Measurements from ENCODE around the gene ENOSF1. TPM values are rescaled to one million over a fixed set of nuclear protein-coding genes. Genes with fewer than 3 reads are reported as not detected.
"Not testable (repeated sequence)": the region's sequence is repeated elsewhere in the genome, so short reads cannot be mapped to it uniquely, and the experiment has no call there.

Gene ENOSF1, protein sequence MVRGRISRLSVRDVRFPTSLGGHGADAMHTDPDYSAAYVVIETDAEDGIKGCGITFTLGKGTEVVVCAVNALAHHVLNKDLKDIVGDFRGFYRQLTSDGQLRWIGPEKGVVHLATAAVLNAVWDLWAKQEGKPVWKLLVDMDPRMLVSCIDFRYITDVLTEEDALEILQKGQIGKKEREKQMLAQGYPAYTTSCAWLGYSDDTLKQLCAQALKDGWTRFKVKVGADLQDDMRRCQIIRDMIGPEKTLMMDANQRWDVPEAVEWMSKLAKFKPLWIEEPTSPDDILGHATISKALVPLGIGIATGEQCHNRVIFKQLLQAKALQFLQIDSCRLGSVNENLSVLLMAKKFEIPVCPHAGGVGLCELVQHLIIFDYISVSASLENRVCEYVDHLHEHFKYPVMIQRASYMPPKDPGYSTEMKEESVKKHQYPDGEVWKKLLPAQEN
- polyA plus RNA-seq (2013, experiment 1 of 2), result 20.5 TPM
- polyA plus RNA-seq (2013, experiment 2 of 2), result 19.1 TPM

DNA sequence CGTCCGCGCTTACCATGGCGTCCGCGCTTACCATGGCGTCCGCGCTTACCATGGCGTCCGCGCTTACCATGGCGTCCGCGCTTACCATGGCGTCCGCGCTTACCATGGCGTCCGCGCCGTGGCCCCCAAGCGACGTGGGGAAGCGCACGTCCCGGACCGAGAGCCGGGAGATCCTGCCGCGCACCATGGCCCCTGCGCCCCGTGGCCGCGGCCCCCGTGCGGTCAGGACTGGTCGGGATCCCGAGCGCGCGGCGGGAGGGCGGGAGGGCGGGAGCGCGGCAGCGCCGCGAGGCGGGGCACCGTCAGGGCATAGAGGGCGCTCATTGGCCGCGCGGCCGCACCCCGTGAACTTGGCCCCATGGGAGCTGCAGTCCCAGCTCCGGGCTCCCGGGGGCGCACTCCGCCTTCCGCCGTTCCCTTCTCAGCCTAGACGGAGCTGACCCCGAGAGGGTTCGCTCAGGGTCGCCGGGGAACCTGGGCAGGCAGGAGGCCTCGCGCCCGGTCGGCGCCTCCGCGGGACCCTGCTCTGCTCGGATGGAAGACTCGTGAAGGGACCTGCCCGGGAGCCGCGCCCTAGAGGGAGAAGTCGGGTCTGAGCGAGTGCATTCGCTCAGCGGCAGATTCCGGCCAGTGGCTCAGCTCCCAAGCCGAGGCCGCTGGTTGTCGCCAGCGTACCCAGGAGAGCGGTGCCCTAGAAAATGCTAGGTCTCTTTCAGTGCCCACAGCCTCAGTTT, at the start of gene ENOSF1:
Gene ENOSF1 (minus strand): TSS at position 230 of the 734 bp plus-strand sequence. CDS start 43 bp downstream, at position 187.
- Histone ChIP-seq H3K27ac (ENCODE audit: low read depth, low read length, severe bottlenecking) (peak within 1 kb of the TSS; percentile 43), H3K4me1 (ENCODE audit: control insufficient read depth, insufficient read depth, low read length, poor library complexity, severe bottlenecking) (no peaks in the 10 kb centered on the region), H3K36me3 (ENCODE audit: control insufficient read depth, insufficient read depth, low read length) (peaks cover 8% of the 10 kb centered on the region), H3K9me3 (ENCODE audit: control insufficient read depth, low read length) (peaks cover 4% of the 10 kb centered on the region), H3K4me3 (ENCODE audit: extremely low read depth, insufficient read depth, low read length, poor library complexity, severe bottlenecking) (peak within 1 kb of the TSS; percentile 65)
- 18 to 19% methylated on average over 59 to 69 of the region's 91 CpGs for WGBS, 2 experiments (ENCODE audit: insufficient coverage in 2 of 2)

DNA sequence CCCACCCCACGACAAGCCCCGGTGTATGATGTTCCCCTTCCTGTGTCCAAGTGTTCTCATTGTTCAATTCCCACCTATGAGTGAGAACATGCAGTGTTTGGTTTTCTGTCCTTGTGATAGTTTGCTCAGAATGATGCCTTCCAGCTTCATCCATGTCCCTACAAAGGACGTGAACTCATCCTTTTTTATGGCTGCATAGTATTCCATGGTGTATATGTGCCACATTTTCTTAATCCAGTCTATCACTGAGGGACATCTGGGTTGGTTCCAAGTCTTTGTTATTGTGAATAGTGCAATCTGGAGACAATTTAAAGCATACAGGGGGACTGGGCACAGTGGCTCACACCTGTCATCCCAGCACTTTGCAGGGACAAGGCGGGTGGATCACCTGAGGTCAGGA, 47.4 kb upstream of the ENOSF1 start:
- H3K27ac ChIP-seq (ENCODE audit: low read depth, low read length, severe bottlenecking); H3K4me1 ChIP-seq (ENCODE audit: control insufficient read depth, insufficient read depth, low read length, poor library complexity, severe bottlenecking); H3K4me3 ChIP-seq (ENCODE audit: extremely low read depth, insufficient read depth, low read length, poor library complexity, severe bottlenecking); H3K9me3 ChIP-seq (ENCODE audit: control insufficient read depth, low read length); H3K36me3 ChIP-seq (ENCODE audit: control insufficient read depth, insufficient read depth, low read length): not testable (repeated sequence)
- WGBS, 2 experiments (ENCODE audit: insufficient coverage in 2 of 2), result 100% methylated on average over 1 of the region's 4 CpGs

DNA sequence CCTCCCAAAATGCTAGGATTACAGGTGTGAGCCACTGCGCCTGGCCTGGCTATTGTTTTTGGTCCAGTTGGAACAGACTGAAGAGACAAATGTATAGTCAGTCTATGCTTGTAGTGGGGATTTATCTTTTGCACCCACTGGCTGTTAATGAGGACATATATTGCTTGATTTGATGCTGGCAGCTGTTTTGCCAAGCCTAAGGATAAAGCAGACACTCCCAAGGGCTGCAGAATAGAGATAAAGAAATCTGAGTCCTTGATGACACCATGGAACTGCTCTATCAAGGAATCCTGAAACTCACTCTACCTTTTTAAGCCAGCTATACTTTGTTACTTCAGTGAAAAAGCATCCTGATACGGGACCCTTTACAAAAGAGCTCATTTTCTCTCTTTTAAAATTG, 43.1 kb upstream of the ENOSF1 start:
- Histone ChIP-seq H3K9me3 (ENCODE audit: control insufficient read depth, low read length) (peaks cover 5% of the 10 kb centered on the region), H3K36me3 (ENCODE audit: control insufficient read depth, insufficient read depth, low read length) (peaks cover 39% of the 10 kb centered on the region), H3K4me3 (ENCODE audit: extremely low read depth, insufficient read depth, low read length, poor library complexity, severe bottlenecking) (no peak overlapping the region), H3K4me1 (ENCODE audit: control insufficient read depth, insufficient read depth, low read length, poor library complexity, severe bottlenecking) (no peaks in the 10 kb centered on the region), H3K27ac (ENCODE audit: low read depth, low read length, severe bottlenecking) (no peak overlapping the region)
- 71 to 100% methylated on average over 1 of the region's 2 CpGs for WGBS, 2 experiments (ENCODE audit: insufficient coverage in 2 of 2)

DNA sequence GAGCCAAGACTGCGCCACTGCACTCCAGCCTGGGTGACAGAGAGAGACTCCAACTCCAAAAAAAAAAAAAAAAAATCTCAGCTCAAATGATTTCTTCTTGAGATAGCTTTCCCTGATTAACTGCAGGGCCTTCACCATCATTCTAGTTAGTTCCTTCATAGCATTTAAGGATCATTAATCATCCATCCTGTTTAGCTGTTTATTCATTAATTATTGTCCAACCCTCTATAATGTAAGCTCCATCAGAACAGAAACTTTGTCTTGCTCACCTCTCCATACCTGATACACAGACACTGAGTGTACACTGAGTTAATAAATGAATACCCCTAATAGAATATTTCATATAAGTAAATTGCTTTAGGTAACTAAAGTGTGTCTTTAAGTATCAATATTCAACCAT, 42.2 kb upstream of the ENOSF1 start:
- peaks cover 38% of the 10 kb centered on the region for H3K36me3 ChIP-seq (ENCODE audit: control insufficient read depth, insufficient read depth, low read length)
- H3K27ac ChIP-seq (ENCODE audit: low read depth, low read length, severe bottlenecking), result no peak overlapping the region
- no peaks in the 10 kb centered on the region for H3K4me1 ChIP-seq (ENCODE audit: control insufficient read depth, insufficient read depth, low read length, poor library complexity, severe bottlenecking)
- WGBS, 2 experiments (ENCODE audit: insufficient coverage in 2 of 2), result 88 to 100% methylated on average over 1 of the region's 1 CpG
- H3K4me3 ChIP-seq (ENCODE audit: extremely low read depth, insufficient read depth, low read length, poor library complexity, severe bottlenecking), result no peak overlapping the region
- H3K9me3 ChIP-seq (ENCODE audit: control insufficient read depth, low read length), result no peaks in the 10 kb centered on the region

DNA sequence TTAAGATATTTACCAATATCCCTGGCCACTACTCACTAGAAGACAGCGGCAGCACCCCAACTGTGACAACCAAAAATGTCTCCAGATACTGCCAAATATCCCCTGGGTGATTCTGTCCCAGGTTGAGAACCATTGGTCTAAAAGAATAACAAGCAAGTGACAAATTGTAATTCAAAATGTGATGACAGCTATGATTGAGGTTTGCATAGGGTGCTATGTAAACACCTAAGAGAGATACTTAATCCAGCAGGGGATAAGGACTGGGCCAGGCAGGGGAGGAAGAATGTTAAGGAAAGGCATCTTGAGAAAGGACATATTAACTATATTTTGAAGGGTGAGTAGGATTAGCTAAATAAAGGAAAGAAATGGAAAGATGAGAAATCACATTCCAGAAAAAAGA, 38.0 kb upstream of the ENOSF1 start:
- Histone ChIP-seq H3K4me1 (ENCODE audit: control insufficient read depth, insufficient read depth, low read length, poor library complexity, severe bottlenecking) (no peaks in the 10 kb centered on the region), H3K36me3 (ENCODE audit: control insufficient read depth, insufficient read depth, low read length) (peaks cover 52% of the 10 kb centered on the region), H3K4me3 (ENCODE audit: extremely low read depth, insufficient read depth, low read length, poor library complexity, severe bottlenecking) (no peak overlapping the region), H3K9me3 (ENCODE audit: control insufficient read depth, low read length) (no peaks in the 10 kb centered on the region), H3K27ac (ENCODE audit: low read depth, low read length, severe bottlenecking) (no peak overlapping the region)
- 86% methylated on average over 1 of the region's 1 CpG; no CpG with 5 or more reads in 1 of the 2 experiments for WGBS, 2 experiments (ENCODE audit: insufficient coverage in 2 of 2)

DNA sequence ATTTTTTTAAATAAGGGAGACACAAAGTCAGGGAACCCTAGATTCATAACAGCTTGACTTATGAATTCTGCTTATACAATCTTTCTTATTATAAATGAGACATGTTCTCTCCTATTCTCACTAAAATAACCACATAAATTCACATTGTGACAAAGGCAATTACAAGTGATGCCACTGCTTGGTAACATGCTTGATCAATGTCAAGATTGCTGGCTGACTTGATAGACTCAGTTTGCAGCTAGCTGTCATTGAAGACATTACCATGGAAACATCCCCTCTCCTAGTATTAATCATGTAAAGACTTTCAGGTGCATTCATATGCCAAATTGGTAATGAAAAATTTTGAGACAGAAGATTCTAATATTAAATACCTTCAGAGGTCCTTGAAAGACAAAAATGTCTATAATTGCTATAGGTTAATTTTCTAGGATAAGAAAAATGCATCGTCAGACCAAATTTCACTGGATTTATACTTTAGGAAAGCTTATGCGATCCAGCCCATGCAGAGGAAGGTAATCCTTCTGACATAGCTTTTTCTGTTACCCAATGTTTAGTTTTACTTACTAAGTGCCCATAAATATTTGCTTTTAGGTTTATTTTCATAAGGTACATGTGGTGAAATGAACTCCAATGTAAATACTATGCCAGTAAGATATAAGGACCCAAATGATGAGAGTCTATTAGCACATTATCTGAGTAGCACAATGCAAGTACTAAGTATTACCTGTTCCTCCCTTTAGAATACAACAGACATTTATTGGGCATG, 32.6 kb upstream of the ENOSF1 start:
- 80% methylated on average over 2 of the region's 2 CpGs; no CpG with 5 or more reads in 1 of the 2 experiments for WGBS, 2 experiments (ENCODE audit: insufficient coverage in 2 of 2)
- no peaks in the 10 kb centered on the region for H3K4me1 ChIP-seq (ENCODE audit: control insufficient read depth, insufficient read depth, low read length, poor library complexity, severe bottlenecking)
- peaks cover 43% of the 10 kb centered on the region for H3K36me3 ChIP-seq (ENCODE audit: control insufficient read depth, insufficient read depth, low read length)
- no peaks in the 10 kb centered on the region for H3K9me3 ChIP-seq (ENCODE audit: control insufficient read depth, low read length)
- no peak overlapping the region for H3K4me3 ChIP-seq (ENCODE audit: extremely low read depth, insufficient read depth, low read length, poor library complexity, severe bottlenecking)
- no peak overlapping the region for H3K27ac ChIP-seq (ENCODE audit: low read depth, low read length, severe bottlenecking)

DNA sequence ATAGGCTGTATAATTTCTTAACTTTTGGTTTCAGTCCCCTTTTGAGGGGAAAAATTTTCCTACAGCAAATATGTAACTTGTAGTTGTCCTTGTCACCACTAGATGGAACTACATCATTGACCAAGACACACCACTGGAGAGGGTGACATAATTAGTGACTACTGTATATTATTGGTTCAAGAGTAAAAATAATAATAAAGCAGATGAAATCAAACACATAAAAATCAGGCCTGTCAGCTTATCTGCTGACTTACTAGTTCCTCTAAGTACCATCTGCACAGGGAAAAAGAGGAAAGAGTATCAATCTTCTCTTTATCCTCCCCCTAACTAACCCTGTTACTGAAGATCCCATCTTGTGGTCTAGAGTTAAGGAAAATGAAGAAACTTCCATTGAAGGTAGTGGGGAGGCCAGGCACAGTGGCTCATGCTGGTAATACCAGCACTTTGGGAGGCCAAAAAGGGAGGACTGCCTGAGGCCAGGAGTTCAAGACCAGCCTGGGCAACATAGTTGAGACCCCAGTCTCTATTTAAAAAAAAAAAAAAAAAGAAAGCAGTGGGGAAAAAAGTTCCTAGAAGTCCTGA, 29.6 kb upstream of the ENOSF1 start:
- H3K36me3 ChIP-seq (ENCODE audit: control insufficient read depth, insufficient read depth, low read length), result peaks cover 65% of the 10 kb centered on the region

DNA sequence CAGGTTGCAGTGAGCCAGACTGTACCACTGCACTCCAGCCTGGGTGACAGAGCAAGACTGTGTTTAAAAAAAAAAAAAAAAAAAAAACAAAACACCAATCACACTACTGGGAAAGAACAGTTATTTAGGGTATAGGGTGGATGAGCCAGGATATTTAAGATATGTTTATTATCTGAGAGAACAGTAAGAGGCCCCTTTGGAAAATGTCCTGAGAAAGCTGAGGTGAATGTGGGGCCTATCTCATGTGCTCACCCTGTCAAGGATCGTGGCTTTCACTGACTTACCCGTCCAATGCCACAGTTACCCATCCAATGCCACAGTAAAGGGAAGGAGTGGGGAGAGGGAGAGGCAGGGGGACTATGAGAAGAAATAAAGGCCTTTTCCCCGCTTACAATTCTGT, 19.9 kb upstream of the ENOSF1 start:
- WGBS, 2 experiments (ENCODE audit: insufficient coverage in 2 of 2), result 88 to 100% methylated on average over 1 to 3 of the region's 3 CpGs
- H3K4me3 ChIP-seq (ENCODE audit: extremely low read depth, insufficient read depth, low read length, poor library complexity, severe bottlenecking), result no peak overlapping the region
- no peaks in the 10 kb centered on the region for H3K9me3 ChIP-seq (ENCODE audit: control insufficient read depth, low read length)
- H3K27ac ChIP-seq (ENCODE audit: low read depth, low read length, severe bottlenecking), result no peak overlapping the region
- peaks cover 84% of the 10 kb centered on the region for H3K36me3 ChIP-seq (ENCODE audit: control insufficient read depth, insufficient read depth, low read length)
- H3K4me1 ChIP-seq (ENCODE audit: control insufficient read depth, insufficient read depth, low read length, poor library complexity, severe bottlenecking), result no peaks in the 10 kb centered on the region

More for the DNA sequence above, 29.6 kb upstream of the ENOSF1 start:
- H3K27ac ChIP-seq (ENCODE audit: low read depth, low read length, severe bottlenecking), result no peak overlapping the region
- H3K4me1 ChIP-seq (ENCODE audit: control insufficient read depth, insufficient read depth, low read length, poor library complexity, severe bottlenecking), result no peaks in the 10 kb centered on the region
- H3K4me3 ChIP-seq (ENCODE audit: extremely low read depth, insufficient read depth, low read length, poor library complexity, severe bottlenecking), result no peak overlapping the region
- H3K9me3 ChIP-seq (ENCODE audit: control insufficient read depth, low read length), result no peaks in the 10 kb centered on the region

DNA sequence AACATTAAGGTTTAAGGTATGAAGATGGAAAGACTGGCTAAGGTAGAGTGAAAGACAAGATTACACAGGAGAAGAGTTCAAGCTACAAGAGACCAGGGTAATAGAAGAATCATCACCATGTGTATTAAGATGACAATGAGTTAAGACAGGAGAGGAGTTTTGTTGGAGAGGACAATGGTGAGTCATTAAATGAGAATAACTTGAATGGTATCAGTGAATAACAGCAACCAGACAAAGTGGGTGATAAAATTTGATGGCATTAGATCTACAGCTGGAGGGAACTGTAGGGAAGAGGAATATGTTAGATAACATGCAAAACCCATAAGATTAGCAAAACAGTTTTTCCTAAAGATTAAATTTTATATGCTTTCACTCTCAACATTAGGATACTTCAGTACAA, 18.8 kb upstream of the ENOSF1 start:
- Histone ChIP-seq H3K9me3 (ENCODE audit: control insufficient read depth, low read length) (no peaks in the 10 kb centered on the region), H3K27ac (ENCODE audit: low read depth, low read length, severe bottlenecking) (no peak overlapping the region), H3K4me1 (ENCODE audit: control insufficient read depth, insufficient read depth, low read length, poor library complexity, severe bottlenecking) (no peaks in the 10 kb centered on the region), H3K4me3 (ENCODE audit: extremely low read depth, insufficient read depth, low read length, poor library complexity, severe bottlenecking) (no peak overlapping the region), H3K36me3 (ENCODE audit: control insufficient read depth, insufficient read depth, low read length) (peaks cover 75% of the 10 kb centered on the region)

DNA sequence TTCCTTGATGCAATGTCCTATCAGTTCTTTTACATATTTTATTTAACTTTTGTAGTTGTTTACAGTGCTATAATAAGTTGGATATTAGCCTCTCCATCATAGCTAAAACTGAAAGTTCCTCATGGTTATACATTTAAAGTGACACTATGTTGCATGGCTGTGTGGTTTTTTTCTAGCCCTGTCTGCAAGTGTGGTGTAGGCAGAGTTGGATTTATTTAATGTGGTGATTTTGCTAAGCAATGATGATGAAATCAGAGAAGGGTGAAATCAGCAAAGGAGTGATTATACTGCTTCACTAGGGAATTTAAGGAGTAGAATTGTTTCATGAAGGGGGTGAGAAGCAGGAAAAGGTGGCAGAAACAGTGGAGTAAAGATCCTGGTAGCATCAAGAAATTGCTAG, 18.3 kb upstream of the ENOSF1 start:
- Histone ChIP-seq H3K4me1 (ENCODE audit: control insufficient read depth, insufficient read depth, low read length, poor library complexity, severe bottlenecking) (no peaks in the 10 kb centered on the region), H3K36me3 (ENCODE audit: control insufficient read depth, insufficient read depth, low read length) (peaks cover 73% of the 10 kb centered on the region), H3K9me3 (ENCODE audit: control insufficient read depth, low read length) (no peaks in the 10 kb centered on the region), H3K4me3 (ENCODE audit: extremely low read depth, insufficient read depth, low read length, poor library complexity, severe bottlenecking) (no peak overlapping the region), H3K27ac (ENCODE audit: low read depth, low read length, severe bottlenecking) (no peak overlapping the region)

Measured in mesodermal cell (in vitro differentiated cells).